GM19351 (cell line): ENCODE results near the gene OR2A5.
"Not testable (repeated sequence)": the region's sequence is repeated elsewhere in the genome, so short reads cannot be mapped to it uniquely, and the experiment has no call there.

Experiments used
- ATAC-seq: cut with Tn5 transposase; IDR thresholded peaks from one replicate; pipeline ENCODE4 v1.9.1; 2021; ENCODE audit warnings: mild to moderate bottlenecking, moderate library complexity; ENCODE audit not compliant: unreplicated experiment

The OR2A5 gene, protein sequence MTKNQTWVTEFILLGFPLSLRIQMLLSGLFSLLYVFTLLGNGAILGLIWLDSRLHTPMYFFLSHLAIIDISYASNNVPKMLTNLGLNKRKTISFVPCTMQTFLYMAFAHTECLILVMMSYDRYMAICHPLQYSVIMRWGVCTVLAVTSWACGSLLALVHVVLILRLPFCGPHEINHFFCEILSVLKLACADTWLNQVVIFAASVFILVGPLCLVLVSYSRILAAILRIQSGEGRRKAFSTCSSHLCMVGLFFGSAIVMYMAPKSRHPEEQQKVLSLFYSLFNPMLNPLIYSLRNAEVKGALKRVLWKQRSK

GRCh38 chr7:144048648-144049047, at the start of gene OR2A5:
Gene OR2A5, plus strand, starts transcription at chr7:144048948. Its CDS starts 1,454 bp downstream, at chr7:144050402.
- no peak for ATAC-seq

DNA sequence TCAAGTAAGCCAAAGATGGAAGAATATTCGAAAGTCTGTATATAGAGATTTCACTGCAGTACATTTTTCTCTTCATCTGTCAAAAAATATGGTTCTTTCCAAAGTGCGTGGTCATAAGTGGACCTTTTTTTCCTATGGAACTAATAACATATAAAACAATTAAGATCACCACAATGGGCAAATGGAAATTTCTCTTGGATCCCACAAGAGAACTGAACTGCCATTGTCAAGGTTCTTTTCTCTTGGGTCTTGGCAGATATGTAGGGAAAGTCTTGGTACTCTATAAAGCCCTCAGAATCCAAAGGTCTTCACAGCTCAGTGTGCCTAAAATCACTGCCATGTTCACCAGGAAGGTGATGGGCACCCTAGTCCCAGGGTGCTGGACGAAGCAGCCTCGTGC, 48.7 kb upstream of the OR2A5 start, which contains the start of gene OR6B1:
OR6B1 (plus strand) TSS at position 301 of the 400 bp plus-strand sequence. CDS start 3,677 bp downstream, outside the sequence.
- no peak for ATAC-seq

GRCh38 chr7:144001543-144001942, 47.2 kb upstream of the OR2A5 start:
- ATAC-seq = no peak

DNA sequence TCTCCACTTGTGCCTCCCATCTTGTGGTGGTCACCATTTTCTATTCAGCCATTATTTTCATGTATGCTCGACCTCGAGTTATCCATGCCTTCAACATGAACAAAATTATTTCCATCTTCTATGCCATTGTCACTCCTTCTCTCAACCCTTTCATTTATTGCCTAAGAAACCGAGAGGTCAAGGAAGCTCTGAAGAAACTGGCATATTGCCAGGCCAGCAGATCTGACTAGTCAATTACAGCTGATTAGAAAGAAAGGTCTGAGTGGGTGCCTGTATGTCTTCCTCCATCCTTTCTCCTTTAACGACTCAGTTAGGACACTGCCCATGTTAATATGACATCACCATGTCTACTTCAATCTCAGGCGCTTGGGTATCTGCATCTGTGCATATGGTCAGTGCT, 44.0 kb upstream of the OR2A5 start:
- no peak for ATAC-seq

DNA sequence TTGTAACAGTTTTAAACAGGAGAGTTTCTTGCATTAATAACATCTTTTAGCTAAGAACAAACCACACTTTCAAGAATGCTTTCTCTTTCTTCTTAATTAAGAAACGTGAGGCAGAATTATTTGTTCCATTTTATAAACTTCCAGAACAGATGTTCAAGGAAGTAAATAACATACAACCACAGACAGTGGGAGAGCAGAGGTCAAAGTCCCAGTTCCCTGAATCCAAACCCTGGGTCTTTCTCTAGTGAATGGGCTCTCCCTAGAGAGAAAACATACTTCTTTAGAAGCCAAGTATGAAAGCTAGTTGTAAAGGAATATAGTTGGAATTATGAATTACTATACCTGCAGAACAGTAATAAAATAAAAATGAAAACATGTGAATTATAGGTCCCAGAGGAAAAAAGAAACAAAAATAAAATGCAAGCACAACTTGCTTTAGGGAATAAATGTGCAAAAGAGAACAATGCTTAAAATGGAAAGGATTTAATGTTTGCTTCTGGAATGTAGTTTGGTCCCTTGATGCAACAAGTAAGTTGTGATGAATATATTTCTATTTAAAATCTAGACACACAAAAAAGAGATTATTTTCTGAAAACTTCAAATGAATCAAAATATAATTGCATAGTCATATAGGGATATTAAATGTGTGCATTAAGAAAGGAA, 42.6 kb upstream of the OR2A5 start:
- no peak for ATAC-seq

- ATAC-seq = no peak
Measured at GRCh38 chr7:144006692-144007042, 42.1 kb upstream of the OR2A5 start.

GRCh38 chr7:144009361-144009760, 39.4 kb upstream of the OR2A5 start:
- no peak for ATAC-seq

GRCh38 chr7:144010061-144010460, 38.7 kb upstream of the OR2A5 start:
- not testable (repeated sequence) for ATAC-seq

- not testable (repeated sequence) for ATAC-seq
Measured at GRCh38 chr7:144010821-144011220, 37.9 kb upstream of the OR2A5 start.

GRCh38 chr7:144011458-144012230, 37.1 kb upstream of the OR2A5 start:
- ATAC-seq = no peak

DNA sequence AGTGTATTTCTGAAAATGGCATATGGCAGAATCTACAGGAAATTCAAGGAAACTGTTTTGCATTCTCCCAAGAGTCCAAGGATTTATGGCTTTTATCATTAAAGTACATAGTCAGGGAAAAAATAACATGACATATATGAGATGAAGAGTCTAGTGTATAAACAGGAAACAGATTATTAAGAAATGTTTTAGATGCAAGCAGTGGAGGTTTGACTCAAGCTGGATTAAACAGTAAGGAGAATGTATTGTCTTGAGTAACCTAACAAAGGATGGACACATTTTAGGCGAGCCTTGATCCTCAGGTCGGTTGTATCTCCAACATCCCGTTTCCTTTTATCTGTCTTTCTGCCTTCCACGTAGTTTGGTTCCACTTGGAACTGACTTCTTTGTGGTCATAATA, 30.7 kb upstream of the OR2A5 start:
- no peak for ATAC-seq

- ATAC-seq = no peak
Measured at GRCh38 chr7:144019457-144019856, 29.3 kb upstream of the OR2A5 start.

DNA sequence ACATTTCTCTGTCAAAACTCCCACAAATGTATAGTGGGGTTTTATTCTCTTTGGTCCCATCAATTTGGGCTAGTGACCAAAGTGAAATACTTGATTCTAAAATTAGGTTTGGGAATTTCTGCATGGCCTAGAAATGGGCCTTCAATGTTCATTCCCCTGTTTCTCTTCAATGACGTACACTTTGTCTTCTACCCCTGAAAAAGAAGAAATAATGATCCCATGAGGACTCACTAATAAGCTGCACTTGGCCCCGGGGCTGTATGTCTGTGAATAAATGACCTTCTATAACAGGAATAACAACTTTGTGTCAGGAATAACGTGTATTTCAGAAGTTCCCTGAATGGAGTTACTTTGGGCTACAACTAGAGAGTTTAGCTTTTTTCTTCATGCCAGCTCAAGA, 28.4 kb upstream of the OR2A5 start:
- ATAC-seq = no peak

DNA sequence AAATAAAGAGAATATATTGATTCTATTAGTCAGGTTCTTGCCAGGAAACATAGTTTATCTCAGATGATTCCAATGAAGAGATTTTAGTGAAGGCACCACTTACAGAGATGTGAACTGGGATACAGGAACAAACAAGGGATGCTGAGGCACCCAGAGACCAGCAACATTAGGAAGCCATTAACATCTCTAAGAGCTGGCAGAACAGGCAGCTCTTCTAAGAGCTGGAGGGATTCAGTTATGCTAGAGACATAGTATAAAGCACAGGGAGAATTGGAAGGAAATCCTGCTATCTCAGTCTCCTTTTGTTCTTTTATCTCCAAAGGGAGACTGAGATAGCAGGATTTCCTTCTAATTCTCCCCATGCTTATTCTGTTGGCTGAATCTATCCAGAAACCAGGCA, 26.6 kb upstream of the OR2A5 start:
- ATAC-seq = no peak

DNA sequence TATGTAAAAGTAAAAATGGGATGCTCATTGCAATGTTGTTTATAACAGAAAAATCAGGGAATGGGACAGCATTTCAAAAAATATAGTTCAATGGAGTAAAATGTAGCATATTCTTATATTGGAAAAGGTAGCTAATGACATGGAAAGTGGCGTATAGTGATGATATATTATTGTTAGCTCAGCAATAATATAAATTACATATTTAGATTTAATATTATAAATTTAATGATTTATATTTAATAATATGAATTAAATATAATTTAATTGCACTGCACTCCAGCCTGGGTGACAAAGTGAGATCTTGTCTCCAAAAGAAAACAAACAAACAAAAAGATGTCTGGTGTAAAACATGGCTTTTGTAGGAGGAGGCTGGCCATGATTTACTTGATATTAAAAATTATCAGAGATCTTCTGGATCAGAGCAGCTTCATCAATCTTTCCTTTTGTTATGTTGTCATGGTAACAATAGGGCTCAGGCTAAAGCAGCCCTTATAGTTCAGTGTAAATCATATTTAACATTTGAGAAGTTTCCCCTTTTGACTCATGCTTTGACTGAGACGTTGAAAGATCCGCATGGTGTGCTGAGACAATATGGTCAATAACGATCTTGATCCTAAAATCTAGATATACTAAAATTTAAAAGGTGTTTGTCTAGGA, 25.4 kb upstream of the OR2A5 start:
- no peak for ATAC-seq

GRCh38 chr7:144024213-144024612, 24.5 kb upstream of the OR2A5 start:
- no peak for ATAC-seq

DNA sequence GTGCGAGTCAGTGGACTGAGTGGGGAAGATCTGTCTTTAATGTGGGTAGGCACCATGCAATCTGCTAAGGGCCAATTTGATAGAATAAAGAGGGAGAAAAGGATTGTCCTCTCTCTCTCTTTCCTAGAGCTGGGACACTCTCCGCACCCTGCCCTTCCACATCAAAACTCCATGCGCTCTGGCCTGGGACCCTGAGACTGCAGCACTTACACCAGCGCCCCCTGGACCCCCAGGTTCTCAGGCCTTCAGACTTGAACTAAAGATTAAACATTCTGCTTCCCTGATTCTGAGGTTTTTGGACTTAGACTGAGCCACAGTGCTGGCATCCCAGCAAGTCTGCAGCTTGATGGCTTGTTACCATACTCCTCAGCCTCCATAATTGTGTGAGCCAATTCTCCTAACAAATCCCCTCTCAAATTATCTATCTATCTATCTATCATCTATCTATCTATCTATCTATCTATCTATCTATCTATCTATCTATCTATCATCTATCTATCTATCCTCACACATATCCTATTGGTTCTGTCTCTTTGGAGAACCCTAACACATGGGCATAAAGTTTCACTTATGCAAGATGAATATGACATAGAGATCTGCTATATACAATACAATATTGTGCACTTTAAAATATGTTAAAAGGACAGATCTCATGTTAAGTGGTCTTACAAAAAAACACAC, 22.4 kb upstream of the OR2A5 start:
- ATAC-seq = no peak

DNA sequence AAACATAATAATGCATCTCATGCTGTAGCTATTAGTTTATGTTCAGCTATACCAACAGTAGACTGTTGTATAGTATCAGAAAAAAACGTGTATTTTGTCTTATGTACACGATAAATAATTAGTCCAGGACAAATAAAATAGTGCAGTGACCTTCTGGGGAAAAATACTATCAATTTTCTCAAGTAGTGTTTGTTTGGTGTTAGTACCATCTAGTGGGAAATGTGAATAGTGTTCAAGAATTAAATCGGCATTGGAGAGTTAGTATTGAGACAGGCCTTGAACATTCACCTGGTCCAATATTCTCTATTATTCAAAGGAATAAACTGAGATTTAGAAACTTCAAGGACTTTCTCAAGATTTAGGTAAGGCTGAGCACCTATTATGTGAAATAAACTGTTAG, 21.7 kb upstream of the OR2A5 start:
- ATAC-seq = no peak

- peak; percentile 57 for ATAC-seq
Measured at GRCh38 chr7:144027974-144028373, 20.8 kb upstream of the OR2A5 start.

GRCh38 chr7:144028547-144028946, 20.2 kb upstream of the OR2A5 start:
- ATAC-seq = no peak

GRCh38 chr7:144032516-144032915, 16.2 kb upstream of the OR2A5 start:
- no peak for ATAC-seq
